Astrocyte of the spinal cord (primary cell): ENCODE results near the gene NUCKS1.

Source experiments
- DNase-seq: peaks from one replicate; pipeline ENCODE4 v3.0.0; 2011; ENCODE audit warnings: low read depth, low spot score
- H3K4me3 ChIP-seq: 2 replicates; pipeline ENCODE4 v1.5.1; 2011; ENCODE audit warnings: low read depth, mild to moderate bottlenecking, low read length, moderate library complexity
- CTCF ChIP-seq: IDR thresholded peaks from 2 replicates; pipeline ENCODE4 v1.5.1; 2012; ENCODE audit warnings: low read depth, mild to moderate bottlenecking, low read length, inconsistent platforms
- in situ Hi-C: cut with HindIII; loops from 2 replicates; pipeline ENCODE4 v1.10.0; 2017; ENCODE audit warnings: low sequenced_read_pairs

Gene NUCKS1

GRCh38 chr1:205664399-205665017 lies 85.5 kb downstream of the NUCKS1 start:
- no peak for DNase-seq
- in situ Hi-C loops, result no loop called here
- TF ChIP-seq CTCF, result no peak

GRCh38 chr1:205663286-205663936 lies 86.6 kb downstream of the NUCKS1 start:
- no peak for TF ChIP-seq CTCF
- in situ Hi-C loops, result no loop called here
- no peak overlapping the region for H3K4me3 ChIP-seq
- DNase-seq, result no peak

More at GRCh38 chr1:205664399-205665017, 85.5 kb downstream of the NUCKS1 start:
- no peak overlapping the region for H3K4me3 ChIP-seq
